ENCODE measurements around the gene LIPA.
"Not testable (repeated sequence)": the region's sequence is repeated elsewhere in the genome, so short reads cannot be mapped to it uniquely, and the experiment has no call there.

Gene LIPA

DNA sequence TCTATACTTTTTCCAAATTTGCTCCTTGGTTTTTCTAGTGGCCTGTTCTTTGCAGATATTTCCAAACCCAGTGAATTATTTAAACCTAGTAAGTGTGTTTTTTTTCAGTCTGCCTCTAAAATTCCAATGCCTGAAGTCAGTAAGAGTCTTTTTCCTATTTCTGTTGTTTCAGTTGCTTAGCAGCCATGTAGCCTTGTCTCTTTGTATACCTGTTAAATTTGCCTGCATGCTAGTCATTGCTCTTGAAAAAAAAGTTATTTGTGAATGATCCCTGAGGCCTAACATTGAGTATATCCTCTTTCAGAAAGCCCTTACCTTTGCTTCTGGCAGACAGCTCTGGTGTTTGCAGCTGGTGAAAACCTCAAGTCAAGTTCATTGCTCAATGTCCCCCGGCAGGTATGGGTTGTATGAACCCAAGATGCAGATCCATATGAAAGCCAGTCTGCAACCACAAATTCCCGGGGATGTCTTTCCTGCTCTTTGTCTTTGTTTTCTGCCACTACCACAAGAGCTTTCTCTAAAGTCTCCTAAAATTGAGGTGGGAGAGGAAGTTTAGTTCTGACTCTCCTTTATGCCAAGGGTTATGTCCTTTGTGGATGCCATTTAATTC is 80.2 kb downstream of the LIPA start:
- TF ChIP-seq, protein P1, sequence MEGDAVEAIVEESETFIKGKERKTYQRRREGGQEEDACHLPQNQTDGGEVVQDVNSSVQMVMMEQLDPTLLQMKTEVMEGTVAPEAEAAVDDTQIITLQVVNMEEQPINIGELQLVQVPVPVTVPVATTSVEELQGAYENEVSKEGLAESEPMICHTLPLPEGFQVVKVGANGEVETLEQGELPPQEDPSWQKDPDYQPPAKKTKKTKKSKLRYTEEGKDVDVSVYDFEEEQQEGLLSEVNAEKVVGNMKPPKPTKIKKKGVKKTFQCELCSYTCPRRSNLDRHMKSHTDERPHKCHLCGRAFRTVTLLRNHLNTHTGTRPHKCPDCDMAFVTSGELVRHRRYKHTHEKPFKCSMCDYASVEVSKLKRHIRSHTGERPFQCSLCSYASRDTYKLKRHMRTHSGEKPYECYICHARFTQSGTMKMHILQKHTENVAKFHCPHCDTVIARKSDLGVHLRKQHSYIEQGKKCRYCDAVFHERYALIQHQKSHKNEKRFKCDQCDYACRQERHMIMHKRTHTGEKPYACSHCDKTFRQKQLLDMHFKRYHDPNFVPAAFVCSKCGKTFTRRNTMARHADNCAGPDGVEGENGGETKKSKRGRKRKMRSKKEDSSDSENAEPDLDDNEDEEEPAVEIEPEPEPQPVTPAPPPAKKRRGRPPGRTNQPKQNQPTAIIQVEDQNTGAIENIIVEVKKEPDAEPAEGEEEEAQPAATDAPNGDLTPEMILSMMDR (conservative IDR thresholded peaks at IDR 0.05; ENCODE audit: control insufficient read depth, insufficient read depth, low read depth, low read length): no peak
- H3K4me3 ChIP-seq (ENCODE audit: control insufficient read depth, low read depth, low read length): no peak overlapping the region
- DNase-seq (ENCODE audit: low read depth): no peak

DNA sequence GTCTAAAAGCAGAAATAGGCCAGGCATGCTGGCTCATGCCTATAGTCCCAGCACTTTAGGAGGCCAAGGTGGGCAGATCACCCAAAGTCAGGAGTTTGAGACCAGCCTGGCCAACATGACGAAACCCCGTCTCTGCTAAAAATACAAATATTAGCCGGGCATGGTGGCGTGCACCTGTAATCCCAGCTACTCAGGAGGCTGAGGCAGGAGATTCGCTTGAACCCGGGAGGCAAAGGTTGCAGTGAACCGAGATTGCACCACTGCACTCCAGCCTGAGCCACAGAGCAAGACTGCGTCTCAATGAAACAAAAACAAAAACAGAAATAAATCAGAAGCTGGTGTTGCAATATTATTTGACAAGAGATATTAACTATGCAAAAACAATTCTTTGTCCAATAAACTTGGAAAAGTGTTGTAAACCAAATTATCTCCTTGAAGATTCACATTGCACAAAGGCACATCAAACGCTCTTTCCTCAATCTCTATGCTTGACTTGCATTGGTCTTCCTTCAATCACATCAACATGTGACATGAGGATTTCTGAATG is 83.1 kb downstream of the LIPA start:
- DNase-seq (ENCODE audit: low read depth); H3K4me3 ChIP-seq (ENCODE audit: control insufficient read depth, low read depth, low read length): not testable (repeated sequence)

DNA sequence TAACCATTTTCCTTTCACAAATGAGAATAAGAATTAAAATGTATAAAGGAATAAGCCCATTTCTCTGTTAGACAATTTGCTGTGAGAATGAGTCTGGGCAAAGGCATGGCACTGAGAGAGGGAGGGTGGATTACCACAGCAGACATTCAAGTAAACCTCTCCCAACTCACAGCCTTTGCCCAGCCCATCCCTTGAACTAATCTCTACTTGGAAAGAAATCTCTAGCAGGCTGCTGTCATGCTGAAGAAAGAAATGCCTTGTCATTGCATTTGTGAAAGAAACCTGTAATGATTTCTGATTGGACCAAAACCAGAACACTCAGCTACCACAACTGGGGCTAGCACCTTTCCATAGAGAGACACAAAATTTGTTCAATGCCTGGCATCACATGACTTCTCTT is 83.7 kb downstream of the LIPA start:
- H3K4me3 ChIP-seq (ENCODE audit: control insufficient read depth, low read depth, low read length): no peak overlapping the region
- TF ChIP-seq, protein P1 (conservative IDR thresholded peaks at IDR 0.05; ENCODE audit: control insufficient read depth, insufficient read depth, low read depth, low read length): no peak
- DNase-seq (ENCODE audit: low read depth): no peak

DNA sequence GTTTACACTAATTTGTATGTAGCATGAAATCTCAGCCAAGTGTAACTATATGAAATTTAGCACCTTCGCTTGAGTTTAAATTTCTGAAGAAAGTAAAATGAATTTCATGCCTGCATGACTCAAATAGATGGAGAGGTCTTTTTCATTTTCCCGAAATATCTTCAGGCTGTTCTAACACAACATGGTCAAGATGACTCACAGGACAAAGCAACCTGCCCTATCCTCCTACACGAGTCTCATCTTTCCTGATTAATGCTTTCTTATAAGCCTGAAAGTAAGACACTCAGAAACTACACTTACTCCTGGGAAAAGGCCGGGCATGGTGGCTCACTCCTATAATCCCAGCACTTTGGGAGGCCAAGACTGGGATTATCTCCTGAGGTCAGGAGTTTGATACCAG is 85.7 kb downstream of the LIPA start:
- no peak overlapping the region for H3K4me3 ChIP-seq (ENCODE audit: control insufficient read depth, low read depth, low read length)
- TF ChIP-seq, protein P1 (conservative IDR thresholded peaks at IDR 0.05; ENCODE audit: control insufficient read depth, insufficient read depth, low read depth, low read length): no peak
- peak; percentile 89 for DNase-seq (ENCODE audit: low read depth)

DNA sequence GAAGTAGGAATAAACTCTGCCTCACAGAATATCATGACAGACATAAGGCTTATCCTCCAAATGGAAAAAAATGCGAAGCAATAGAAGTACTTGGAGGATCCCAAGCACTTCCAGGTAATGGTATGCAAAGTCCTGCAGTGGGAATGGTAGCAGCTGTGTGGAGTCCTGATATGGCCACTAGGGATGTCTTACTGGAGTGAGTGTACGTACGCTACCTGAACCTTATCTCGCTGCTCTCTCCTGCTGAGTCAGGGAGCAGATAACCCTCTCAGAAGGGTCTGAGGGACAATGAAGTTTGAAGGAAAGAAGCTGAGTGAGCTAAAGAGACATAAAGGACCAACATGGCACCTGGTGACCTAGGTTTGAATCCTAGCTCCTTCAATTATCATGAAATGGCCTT is 86.7 kb downstream of the LIPA start:
- no peak for DNase-seq (ENCODE audit: low read depth)
- no peak overlapping the region for H3K4me3 ChIP-seq (ENCODE audit: control insufficient read depth, low read depth, low read length)
- TF ChIP-seq, protein P1 (conservative IDR thresholded peaks at IDR 0.05; ENCODE audit: control insufficient read depth, insufficient read depth, low read depth, low read length): no peak

DNA sequence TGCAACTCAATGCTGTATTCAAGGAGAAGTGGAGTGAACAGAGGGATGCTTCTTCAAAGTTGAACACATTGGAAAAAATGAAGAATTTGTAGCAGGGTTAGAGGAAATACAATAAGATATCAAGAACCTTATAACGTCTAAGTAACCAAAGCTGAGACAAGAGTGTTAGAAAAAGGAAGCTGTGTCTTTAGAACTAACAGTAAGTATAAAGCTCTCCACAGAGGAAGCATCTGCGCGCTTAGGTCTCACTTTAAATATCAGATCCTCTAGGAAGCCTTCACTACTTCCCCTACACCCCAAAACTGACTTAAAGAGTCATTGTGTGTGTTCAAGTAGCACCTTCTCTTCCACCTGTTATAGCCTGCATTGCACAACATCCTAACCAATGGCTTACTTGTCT is 87.5 kb downstream of the LIPA start:
- no peak overlapping the region for H3K4me3 ChIP-seq (ENCODE audit: control insufficient read depth, low read depth, low read length)
- TF ChIP-seq, protein P1 (conservative IDR thresholded peaks at IDR 0.05; ENCODE audit: control insufficient read depth, insufficient read depth, low read depth, low read length): no peak
- no peak for DNase-seq (ENCODE audit: low read depth)

All from fibroblast of mammary gland (primary cell).